HG03439 (cell line): ENCODE results near the gene SEMA6D.

Experiments
- ATAC-seq: cut with Tn5 transposase; IDR thresholded peaks from one replicate; pipeline ENCODE4 v1.9.1; 2021; ENCODE audit warnings: mild to moderate bottlenecking, moderate library complexity; ENCODE audit not compliant: unreplicated experiment

SEMA6D gene

GRCh38 chr15:47717036-47717612, at the start of gene SEMA6D:
Gene SEMA6D, plus strand, starts transcription at chr15:47717505. Its CDS starts 42,294 bp downstream, at chr15:47759799.
- no peak for ATAC-seq

GRCh38 chr15:47669221-47669620, 48.1 kb upstream of the SEMA6D start:
- ATAC-seq: no peak

GRCh38 chr15:47670365-47670764, 46.9 kb upstream of the SEMA6D start:
- ATAC-seq: no peak

DNA sequence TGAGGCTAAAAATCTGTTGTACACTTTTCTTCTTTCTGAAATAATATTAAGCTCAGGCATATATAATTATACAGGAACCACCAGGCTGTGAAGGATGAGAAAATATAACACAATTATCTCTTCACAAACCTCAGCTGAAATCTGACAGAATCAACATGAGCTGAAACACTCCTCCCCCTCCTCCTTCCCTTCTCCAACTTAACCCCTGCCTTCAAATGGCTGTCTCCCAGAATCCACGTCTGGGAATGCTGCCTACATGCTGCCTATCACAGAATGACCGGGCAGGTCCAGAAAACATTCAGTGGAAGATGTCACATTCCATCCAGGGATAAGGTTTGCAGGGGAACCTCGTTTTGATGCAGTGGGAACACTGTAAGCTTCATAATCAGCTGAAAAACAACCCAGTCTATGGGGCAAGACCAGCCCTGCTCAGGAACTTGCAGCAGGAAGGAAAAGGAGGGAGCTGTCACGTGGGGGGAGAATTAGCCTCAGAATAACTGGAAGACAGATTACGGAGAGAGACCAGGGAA, 44.0 kb upstream of the SEMA6D start:
- no peak for ATAC-seq

- ATAC-seq: no peak
Measured at GRCh38 chr15:47674586-47675232, 42.6 kb upstream of the SEMA6D start.

GRCh38 chr15:47675735-47676134, 41.6 kb upstream of the SEMA6D start:
- no peak for ATAC-seq

DNA sequence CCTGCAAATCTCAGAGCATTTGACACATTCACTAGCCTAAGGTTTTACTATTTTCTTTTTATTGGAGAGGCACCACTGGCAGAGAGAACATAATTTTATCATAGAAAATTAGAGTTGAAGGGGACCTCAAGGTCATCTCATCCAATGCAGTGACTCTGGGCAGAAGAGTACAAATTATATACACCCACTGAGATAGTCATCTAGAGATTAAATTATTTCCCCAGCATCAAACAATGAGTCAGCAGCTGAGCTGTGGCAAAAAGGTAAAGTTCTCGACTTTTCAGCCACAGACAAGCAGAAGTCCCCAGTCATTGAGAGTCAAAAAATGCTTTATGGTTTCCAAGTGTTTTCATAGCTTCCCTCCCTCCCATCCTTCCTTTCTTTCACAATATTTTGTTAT, 39.3 kb upstream of the SEMA6D start:
- ATAC-seq: no peak

- ATAC-seq: no peak
Measured at GRCh38 chr15:47682661-47683060, 34.6 kb upstream of the SEMA6D start.

DNA sequence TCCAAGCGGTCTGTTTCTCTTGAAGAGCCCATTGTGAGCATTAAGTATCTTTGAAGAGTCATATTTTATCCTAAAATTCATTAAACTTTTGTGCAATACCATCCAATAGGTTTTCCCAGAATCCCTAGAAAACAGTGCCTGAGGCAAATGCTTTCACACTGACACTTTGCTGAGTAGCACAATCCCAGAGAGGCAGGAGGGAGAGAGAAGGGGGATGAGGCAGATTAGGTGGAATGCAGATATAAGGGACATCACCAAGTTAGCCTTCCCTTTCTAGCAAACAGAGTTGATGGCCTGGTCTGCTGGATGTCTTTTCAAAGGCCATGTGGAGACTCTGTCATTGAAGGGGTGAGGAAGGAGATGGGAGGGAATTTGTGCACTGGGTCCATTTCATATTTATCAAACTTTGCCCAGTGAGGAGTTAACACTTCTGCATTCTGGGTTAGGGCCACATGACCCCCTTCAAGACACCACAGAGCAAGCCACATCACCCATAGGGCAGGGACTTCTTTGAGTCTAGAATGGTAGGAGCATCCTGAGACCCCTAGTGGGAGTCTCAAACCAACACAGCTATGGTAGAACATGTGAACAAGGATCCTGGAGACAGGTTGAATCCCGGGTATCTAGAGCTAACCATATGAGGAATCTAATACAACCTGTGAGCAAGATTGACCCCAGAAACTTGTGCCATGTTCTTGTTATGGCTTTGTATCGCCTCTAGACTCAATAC, 32.0 kb upstream of the SEMA6D start:
- no peak for ATAC-seq

DNA sequence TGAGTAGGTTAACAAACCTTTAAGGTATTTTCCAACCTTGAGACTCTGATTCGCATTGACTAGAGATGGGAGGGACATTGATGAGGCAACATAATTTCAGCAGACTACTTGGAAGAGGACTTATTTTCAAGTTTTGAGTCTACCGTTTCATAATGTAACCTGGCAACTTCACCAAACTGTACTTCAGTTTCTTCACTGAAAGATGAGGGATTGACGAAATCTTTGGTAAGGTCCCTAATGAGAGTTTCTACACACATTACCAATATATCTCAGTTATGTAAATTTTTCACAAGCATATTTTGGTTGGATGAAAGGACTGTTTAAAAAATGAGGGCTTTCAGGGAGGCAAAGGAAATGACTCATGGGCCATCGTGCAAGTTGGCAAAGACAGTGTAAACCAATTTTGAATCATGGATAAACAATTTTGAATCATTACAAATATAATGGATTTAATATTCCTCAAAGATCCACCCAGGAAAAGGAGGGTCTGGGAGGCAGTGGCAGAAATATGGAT, 28.7 kb upstream of the SEMA6D start:
- ATAC-seq: no peak

DNA sequence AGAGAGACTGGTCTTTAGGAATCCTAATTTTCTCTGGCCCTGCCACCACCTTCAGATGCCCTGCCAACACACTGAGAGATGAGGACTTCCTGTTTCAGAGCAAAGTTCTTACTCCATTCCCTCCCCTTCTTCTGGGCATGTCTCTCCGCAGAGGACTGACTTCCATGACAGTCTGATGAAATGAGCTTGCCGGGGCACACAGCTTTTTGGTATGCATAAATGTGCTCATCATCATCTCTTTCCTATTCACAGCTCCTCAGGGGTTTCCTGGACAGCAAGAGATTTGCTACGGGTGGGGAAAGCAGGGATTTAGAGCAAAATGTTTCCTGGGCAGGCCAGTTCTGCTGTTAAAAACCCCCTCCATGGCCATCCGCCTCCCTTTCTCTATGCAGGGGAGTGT, 27.6 kb upstream of the SEMA6D start:
- ATAC-seq: no peak

DNA sequence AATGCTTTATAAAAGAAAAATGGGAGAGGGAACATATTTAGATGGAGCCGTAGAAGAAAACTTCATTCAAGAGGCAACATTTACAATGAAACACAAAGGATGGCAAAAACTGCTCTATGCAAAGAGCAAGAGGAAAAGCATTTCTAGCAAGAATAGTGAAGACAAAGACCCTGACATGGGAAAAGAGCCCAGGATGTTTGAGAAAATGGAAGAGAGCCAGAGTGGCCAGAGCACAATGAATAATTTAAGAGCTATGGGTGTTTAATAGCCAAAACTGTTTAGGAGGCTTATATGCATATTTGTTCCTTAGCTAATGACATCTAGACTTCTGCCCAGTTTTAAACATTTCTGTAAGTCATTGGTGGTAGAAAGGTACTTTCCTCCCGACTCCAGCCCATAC, 25.4 kb upstream of the SEMA6D start:
- ATAC-seq: no peak

GRCh38 chr15:47696351-47696750, 21.0 kb upstream of the SEMA6D start:
- no peak for ATAC-seq

- ATAC-seq: no peak
Measured at GRCh38 chr15:47705281-47705997, 11.9 kb upstream of the SEMA6D start.

DNA sequence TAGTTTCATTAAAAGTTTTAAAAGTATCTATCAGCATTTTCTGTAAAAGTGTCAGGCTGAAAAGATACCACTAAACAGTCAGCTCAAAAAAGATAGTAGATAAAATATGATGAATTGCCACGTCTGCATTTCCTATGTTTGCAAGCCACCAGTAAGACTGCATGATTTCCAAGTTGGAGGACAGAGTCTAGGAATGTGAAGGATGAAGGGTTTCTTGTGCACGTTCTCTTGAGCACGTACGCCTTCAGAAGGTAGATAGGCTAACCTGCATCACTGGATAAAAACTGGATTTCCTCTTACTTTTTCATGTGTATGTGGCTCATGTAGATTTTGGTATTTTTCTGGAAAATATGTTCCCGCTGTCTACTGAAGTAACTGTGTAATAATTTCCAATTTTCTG, 9.9 kb upstream of the SEMA6D start:
- ATAC-seq: no peak

- ATAC-seq: no peak
Measured at GRCh38 chr15:47708161-47708980, 8.9 kb upstream of the SEMA6D start.

GRCh38 chr15:47711655-47712054, 5.7 kb upstream of the SEMA6D start:
- no peak for ATAC-seq

GRCh38 chr15:47715402-47715801, 1.9 kb upstream of the SEMA6D start:
- ATAC-seq: no peak

DNA sequence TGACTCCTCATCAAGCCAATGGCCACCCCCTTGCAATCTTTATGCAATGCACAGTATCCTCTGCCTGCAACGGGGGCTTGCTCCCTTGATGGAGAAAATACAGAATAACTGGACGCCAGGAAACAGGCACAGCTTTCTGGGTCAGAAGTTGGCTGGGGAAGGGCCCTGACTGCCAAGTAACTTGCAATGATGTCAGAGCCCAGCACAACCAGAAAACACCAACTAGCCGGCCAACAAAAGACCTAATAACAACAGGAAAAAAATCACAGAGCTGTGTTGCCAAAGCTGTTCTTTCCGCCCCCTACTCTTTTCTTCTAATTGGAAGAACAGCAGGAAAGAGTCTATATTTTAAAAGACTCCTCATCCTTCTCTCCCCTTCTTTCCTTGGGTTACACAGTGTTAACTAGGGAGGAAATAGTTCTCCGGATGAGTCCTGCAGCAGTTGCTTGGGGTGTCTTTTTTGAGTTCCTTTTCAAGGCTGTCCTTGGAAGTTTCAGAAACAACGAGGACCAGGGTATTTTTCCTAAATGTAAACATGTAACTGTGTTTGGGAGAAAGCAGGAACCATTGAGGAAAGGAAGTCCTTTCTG, 1.4 kb upstream of the SEMA6D start:
- no peak for ATAC-seq

DNA sequence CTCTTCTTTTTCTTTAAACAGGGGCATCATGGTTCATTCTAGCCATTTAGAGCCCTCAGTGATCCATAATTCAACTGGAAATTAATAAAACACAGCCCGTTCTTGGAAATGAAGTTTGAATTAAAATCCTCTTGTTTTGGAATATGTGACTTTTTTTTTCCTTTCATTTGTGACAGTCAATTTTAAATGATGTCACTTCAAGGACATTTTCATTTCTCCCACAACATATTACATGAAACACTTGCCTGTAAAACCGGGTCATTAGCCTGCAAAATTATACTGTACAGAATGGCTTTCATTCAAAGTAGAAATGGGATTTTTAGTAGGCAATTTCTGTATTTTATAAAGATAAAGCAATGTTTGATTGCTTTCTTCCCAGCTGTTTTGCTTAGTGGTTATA, 789 bp upstream of the SEMA6D start:
- no peak for ATAC-seq
